ENCODE measurements around the gene TTK.

TTK gene

DNA sequence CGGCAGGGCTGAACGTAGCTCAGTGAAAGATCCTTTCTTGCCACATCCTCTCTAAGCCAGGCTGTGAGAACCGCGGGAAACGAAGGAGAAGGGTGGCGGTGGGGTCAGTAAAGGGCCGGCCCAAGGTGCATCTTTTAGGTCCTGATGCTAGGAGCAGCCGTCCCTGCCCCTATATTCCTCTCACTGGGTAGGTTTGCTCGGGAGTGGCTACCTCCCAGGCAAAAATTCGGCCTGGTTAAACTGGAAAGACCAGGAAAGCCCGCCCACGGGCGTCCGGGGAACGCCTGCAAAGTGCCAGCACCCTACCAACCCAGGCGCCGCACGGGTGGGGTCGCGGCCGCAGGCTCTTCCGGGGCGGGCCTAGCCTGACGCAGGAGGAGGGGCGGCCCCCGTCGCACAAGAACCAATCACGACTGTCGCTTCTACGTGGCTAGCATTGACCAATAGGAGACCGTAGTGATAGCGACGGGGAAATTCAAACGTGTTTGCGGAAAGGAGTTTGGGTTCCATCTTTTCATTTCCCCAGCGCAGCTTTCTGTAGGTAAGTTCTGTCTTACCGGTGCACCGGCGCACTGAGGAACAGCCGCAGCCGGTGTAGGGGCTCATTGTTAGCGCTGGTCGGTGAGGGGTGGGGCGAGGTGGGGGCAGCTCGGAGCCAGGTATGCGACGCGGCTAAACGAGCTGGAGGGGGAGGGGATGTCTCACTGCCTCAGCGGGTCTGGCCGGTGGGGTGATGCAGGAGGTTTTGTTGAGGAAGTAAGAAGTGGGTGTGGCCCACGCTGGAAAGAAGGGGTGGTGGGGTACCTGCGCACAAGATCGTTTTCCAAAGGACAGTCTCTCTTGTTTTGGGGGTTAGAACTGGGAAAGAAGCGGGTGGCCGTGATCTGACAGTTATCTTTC lies at the start of gene TTK:
TTK (plus strand) TSS at position 477 of the 900 bp plus-strand sequence. CDS start 1,195 bp downstream, outside the sequence.
- peak; percentile 99 for DNase-seq

DNA sequence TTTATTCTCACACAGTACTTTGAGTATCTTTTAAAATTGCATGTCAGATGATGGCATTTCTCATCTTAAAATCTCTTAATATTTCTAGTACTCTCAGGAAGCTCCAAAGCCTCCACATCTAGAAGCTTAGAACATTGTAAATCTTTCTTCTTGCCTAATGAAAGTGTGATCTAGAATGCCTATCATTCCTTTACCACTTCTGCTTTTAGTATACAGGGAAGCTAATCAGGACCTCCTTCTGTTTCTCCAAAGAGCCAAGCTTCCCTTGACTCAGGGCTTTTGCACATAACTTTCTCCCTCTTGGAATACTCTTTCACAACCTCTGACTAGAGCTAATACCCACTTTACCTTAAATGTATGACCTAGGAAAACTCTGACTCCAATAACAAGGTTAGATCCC lies 49.6 kb upstream of the TTK start:
- DNase-seq = no peak

DNA sequence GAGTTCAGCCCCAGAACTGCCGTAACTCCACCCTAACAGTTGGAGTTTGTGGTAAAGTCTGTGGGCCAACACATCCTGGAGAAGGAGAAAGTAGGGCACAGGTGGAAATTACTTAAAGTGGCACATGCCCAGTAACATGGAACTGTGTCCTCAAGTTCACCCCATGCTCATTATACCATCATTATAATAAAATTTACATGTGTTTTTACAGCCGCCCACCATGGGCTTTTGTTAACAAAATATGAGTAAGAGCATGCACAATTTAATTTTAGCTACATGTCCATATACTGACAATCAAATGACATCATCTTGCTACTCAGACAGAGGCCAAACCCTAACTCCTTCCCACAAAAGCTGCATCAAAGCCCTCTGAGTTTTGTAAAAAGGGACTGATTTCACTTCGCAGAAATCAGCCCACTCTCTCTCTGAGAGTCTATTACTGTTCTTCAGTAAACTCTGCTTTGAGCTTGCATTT lies 39.8 kb upstream of the TTK start:
- DNase-seq = no peak

DNA sequence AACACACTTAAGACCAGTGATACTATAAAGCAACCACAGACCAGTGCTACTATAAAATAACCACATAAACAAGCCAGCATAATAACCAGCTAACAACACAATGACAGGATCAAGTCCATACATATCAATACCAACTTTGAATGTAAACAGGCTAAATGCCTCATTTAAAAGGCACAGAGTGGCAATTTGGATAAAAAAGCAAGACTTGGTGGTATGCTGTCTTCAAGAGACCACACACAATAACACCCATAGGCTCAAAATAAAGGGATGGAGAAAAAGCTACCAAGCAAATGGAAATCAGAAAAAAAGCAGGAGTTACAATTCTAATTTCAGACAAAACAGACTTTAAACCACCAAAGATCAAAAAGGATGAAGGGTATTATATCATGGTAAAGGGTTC lies 37.3 kb upstream of the TTK start:
- DNase-seq = no peak

DNA sequence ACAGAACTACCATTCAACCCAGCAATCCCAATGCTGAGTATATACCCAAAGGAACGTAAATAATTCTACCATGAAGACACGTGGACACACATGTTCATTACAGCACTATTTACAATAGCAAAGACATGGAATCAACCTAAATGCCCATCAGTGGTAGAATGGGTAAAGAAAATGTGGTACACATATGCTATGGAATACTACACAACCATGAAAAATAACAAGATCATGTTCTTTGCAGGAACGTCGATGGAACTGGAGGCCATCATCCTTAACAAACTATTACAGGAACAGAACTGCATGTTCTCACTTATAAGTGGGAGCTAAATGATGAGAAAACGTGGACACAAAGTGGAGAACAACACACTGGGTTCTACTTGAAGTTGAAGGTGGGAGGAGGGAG lies 34.7 kb upstream of the TTK start:
- no peak for DNase-seq

DNA sequence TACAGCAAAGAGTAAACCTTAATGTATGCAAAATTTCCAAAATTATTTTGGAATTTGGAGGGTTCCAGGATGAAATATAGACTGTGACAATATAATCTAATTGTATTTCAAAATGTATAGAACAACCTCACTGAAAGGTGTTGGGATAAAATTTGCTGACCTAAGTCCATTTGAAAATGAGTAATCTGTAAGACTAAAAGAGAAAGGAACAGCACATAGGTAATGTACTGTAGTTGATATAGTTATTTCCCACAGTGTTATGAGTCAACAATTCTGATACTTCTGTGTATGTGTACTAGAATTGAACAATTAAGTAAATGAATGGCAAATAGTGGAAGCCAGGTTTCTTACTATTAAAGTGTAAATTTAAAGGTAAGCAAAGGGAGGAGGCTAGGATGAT lies 33.3 kb upstream of the TTK start:
- DNase-seq = no peak

DNA sequence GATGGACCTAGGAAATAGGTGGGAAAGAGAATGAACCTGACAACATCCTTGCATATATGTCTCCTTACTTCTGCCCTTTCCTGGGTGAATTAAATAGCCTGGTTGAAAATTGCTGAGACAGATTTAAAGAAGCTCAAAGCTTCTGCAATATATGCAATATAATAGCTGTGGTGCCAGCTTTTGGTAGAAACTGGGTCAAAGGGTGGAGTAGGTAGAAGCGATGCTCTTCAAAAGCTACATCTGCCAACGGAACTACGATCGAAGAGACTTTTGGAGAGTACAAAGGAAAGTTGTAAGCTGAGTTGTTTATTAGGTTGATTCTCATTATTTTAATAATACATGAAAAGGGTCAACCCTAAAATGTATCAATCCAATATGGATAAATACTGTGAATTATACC lies 22.8 kb upstream of the TTK start:
- DNase-seq = no peak

DNA sequence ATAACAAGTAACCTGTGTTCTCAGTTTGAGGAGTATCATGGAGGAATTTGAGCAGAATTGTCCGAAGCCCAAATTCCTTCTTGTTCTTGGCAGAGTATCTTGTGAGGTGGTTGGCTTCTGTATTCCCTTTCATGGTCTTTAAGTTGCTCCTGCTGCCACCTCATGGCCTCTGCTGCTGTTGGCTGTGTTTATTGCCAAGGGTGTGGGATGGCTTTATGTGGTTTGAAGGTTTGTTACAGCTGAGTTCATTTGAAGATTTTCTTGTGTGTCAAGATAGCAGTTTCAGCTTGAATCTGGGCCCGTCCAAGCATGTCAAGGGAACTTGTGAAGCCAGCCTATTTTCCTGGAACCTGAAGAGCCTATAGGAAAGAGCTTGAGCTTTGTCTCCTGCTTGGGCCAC lies 20.2 kb upstream of the TTK start:
- peak; percentile 6 for DNase-seq

DNA sequence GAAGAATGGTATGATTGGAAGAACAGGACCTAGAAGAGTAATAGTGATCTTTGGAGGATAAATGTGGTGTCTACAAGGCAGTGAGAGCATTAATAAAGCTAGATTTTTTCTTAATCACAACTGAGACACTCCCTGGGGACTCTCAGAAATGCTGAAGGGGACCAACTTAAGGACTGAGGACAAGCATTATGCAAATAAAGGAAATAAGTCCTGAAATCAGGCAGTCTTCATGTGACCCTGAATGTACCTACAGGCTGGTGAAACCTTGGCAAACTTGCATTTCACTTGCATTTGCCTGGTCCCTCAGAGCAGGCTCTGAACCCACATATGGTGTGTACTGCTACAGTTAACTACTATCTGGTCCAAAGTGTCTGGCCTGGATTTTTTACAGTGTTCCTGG lies 19.3 kb upstream of the TTK start:
- no peak for DNase-seq

DNA sequence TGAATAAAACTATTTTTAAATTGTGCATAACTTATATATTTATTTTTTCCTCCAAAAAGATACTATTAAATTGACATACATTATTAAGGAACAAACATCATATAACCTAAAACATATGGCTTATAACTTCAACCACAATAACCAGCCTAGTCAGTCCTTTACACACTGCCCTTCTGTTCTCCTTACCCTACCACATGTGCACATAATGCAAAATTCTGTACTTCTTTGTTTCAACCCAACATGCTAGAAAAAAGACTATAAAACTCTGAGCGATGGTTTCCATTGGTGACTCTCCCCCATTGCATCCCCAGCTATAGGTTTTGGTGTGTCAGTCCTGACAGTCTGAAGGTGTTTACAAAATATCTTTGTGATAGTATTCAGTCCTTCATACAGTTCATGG lies 14.8 kb upstream of the TTK start:
- no peak for DNase-seq

DNA sequence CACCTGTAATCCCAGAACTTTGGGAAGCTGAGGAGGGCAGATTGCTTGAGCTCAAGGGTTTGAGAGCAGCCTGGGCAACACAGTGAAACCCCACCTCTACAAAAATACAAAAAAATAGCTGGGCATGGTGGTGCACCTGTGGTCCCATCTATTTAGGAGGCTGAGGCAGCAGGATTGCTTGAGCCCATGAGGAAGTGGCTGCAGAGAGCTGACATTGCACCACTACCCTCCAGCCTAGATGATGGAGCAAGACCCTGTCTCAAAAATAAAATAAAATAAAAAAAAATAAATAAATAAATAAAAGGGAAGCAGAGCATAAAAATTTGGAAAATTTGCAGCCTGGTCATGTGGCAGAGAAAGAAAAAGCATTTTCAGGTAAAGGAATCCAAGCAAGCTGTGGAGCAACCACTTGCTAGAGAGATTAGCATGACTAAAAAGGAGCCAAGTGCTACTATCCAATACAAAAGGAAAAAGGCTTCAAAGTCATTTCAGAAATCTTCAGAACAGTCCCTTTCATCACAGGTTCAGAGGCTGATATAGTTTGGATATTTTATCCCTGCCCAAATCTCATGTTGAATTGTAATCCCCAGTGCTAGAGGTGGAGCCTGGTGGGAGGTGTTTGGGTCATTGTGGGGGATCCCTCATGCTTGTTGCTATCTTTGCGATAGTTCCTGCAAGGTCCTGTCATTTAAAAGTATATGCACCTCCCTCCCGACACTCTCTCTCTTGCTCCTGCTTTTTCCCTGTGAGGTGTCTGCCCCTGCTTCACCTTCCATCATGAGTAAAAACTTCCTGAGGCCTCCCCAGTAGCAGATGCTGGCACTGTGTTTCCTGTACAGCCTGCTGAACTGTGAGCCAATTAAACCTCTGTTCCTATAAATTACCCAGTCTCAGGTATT lies 11.2 kb upstream of the TTK start:
- DNase-seq = no peak

DNA sequence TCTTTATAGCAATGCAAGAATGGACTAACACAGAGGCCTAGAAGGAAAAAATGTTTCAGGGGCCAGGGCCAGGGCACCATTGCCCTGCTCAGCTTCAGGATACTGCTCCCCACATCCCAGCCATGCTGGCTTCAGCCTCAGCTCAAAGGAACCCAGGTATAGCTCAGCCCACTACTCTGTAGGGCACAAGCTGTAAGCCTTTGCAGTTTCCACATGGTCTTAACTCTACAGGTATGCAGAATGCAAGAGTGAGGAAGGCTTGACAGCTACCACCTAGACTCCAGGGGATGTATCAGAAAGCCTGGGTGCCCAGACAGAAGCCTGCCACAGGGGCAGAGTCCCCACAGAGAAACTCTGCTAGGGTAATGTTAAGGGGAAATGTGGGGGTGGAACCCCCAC lies 10.5 kb upstream of the TTK start:
- DNase-seq = no peak

DNA sequence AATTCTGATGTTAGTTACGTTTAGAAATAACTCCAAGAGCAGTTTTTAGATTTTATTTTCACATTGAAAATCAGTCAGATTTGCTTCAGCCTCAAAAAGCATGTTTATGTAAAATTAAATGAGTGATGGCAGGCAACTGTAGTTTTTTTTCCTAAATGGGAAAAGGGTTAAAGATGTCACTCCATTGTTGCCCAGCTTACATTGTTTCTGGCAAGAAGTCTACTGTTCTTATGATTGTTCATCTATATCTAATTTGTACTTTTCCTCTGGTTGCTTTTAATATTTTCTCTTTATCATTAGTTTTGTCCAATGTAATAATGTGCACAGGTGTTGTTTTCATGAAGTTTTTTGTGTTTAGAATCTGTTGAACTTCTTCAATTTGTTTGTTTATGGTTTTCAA lies 6.7 kb upstream of the TTK start:
- DNase-seq = no peak

DNA sequence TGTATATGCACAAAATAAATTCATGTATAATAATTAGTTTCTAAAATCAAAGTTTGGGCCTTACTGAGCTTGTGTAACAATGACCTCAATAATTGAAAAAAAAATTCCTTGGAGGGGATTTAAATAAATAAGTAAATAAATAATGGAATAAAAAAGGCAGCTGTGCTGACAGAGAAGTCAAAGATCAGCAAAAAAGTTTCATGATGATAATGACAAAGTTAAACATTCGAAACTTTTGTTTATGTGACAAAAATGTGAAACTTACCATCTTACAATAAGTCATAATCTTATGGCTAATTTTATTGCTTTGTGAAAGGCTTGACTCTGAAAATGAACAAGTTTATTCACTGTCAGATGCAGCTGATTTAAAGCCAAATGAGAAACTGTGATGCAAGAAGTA lies 3.1 kb upstream of the TTK start:
- no peak for DNase-seq

DNA sequence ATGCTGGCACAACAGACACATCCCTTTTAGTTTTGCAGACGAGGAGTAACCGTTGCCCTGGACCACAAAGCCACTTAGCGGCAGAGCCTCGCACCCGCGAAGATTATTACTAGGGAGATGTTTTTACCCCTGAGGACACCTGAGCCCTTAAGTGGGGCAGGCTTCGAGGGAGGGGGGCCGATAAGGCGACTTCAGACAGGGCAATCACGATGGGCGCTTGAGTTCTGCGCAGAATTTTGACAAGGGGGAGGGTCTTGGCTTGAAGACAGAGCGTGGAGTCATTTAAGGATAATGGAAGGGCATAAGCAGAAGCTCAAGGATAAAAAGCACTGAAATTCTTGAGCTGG lies 650 bp upstream of the TTK start:
- peak; percentile 87 for DNase-seq

DNA sequence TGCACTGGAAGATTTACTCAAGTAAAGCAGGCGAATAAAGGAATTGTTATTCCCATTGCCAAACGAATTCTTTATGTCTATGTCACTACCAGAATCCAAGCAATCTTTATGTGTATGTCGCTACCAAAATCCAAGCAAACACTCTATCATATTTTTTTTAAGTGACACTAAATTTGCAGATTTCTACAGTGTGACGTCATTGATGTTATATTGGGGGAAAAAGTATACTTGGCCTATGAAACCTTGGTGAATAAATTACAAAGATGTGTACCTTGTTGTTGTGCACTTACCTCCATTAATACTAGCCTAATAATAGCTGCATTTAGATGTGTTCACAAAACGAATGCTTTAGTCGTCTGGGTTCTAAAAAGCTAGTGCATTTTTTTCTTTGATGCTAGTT lies 957 bp downstream of the TTK start:
- no peak for DNase-seq

DNA sequence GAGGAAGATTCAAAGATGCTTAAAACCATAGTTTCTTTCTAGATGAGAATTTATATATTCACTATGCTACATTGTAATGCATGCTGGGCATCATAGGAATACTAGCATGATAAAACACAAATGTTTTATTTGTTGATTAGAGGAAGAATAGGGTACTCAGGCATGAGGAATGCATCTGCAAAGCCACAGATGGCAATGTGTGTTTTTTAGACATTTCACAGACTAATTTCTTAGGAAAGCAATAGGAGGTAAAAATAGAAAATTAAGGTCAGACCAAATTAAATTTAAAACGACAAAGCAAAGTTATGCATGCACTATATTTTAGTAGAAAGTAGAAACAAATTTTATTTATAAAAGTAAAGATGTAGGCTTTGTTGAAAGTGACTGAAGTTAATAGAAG lies 2.1 kb downstream of the TTK start:
- no peak for DNase-seq

DNA sequence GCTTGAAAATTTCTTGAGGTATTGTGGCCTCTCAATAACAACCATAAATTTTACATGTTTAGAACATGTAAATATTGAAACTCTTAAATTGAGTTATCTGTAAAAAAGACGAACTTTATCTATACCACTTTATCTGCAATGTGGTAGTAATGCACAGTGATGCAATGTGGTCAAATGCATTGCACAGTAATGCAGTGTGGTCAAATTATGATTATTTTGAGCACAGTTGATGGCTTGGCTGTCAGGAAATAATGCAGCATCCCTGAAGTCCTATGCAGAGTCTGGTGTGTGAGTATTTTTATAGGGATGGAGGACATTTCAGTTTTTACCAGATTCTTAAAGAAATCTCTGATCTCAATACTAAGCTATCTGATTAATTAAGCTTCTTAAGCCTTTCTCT lies 5.1 kb downstream of the TTK start:
- DNase-seq = no peak

DNA sequence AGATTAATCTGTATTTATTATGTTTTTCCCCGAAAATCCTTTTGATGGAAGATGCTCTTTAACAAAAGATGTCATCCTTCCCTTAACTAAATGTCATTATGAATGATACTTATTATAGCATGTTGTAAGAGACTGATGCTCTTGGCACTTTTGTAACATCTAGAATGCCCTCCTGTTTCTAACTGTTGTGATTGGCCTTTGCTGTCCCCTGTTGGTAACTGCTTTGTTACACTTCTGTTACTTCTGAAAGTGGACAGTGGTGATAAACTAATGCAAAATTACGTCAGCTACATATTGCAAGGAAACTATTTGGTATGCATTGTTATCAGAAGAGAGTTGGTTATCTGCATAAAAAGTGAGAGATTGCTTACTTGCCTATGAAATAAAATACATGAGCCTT lies 5.8 kb downstream of the TTK start:
- DNase-seq = no peak

DNA sequence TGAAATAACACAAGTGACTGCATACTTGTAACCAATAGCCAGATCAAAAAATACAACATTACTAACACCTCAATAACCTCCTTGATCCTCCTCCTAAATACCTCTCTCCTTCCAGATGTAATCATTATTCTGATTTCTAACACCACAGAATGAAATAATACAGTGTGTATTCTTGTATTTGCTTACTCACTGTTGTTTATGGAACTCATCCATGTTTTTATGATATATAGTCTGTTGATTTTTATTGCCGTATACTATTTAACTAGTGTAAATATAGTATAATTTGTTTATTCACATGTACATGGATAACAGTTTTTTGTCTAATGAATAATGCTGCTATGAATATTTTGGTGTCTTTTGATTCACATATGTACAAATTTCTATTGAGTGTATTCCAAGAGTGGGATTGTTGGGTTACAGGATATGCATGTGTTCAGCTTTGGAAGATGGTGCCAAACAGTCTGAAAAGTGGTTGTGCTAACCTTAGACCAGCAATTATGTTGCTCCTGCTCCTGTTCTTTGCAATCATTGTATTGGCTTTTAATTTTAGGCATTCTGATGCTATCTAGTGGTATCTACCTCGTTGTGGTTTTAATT lies 11.5 kb downstream of the TTK start:
- DNase-seq = no peak

DNA sequence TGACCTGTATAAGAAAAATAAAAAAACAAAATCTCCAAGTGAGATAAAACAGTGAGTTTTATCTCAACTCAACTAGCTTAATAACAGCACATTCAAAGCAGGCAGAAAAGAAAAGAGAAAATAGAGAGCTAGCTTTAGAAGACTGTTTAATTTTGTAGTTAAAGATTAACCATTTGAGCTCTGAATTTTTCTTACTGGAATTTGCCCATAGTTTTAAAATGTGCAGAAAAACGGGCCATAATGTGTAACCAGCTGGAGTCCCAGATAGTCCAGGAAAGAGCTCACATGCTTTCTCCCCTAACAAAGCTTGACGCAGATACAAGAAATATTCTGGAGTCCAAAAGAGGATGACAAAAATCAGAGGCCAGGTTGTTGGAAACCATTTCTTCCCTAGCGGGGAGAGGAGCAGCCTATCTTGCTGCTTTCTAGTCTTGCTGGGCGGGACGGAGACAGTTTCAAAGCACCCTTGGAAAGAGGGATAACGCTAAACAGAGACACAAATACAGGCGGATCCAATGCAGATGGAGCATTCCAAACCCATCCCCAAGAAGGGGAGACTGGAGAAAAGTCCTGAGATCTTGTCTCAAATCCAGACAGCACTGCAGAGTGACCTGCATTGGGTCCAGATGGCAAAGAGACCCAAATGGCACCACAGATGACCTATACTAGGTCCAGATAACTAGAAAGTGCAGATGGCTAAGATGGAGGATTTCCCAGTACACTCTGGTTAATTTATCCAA lies 16.1 kb downstream of the TTK start:
- DNase-seq = no peak

DNA sequence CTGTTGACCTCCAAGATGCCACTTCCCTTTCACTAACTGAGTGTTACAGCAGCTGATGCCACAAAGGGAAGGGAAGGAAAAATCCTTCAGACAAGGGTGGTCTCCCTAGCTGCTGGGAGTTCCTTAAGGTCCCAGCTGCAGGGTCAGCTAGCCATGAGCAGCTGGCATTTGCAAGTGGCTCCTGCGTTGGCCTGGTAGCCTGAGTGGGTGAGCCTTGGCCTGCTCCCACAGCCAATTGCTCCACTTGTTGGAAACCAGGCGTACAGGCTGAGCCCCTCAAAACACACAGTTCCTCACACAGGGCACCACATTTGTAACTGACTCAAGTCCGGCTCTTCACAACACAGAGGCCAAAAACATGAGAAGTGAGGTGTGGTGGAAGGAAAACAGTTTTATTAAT lies 16.7 kb downstream of the TTK start:
- no peak for DNase-seq

DNA sequence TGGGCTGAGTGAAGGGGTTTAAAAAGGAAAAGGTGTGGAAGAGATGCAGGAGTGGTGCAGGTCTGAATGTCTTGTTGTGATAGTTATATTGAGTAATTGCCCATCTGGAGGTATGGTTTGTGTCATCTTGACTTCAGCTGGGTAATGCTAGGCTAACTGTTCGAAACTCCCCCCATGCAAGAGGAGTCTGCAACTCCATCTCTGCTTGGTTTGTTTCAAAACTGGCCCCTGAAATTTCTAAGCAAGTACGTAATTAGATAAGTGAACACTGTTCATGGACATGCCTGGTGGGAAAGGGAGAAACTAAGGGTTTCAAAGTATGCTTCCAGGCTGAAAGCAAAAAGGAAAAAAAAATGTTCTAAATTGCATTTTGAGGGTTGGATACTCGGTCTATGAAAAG lies 17.1 kb downstream of the TTK start:
- no peak for DNase-seq

Measured in NCI-H2171 treated with DMSO at 0.1 percent for 48 hours (cell line).